GM10248 (cell line): ENCODE results near the gene CLBA1.

Experiments used
- CTCF ChIA-PET: fragments of 300-600 bp; sonication (Branson Sonifier 250); formaldehyde crosslinking; extraction: SDS; loops from one replicate; lab custom pipeline; 2021; ENCODE audit warnings: antibody characterized with exemption; lab: Yijun Ruan, JAX
- POLR2A ChIA-PET: fragments of 350-650 bp; sonication (Branson Sonifier 250); formaldehyde crosslinking; extraction: SDS; loops from one replicate; lab custom pipeline; 2020; ENCODE audit warnings: antibody characterized with exemption; lab: Yijun Ruan, JAX
- DNase-seq: peaks from one replicate; pipeline ENCODE4 v3.0.0; 2012; ENCODE audit errors: extremely low spot score
- CTCF ChIP-seq: IDR thresholded peaks from 2 replicates; pipeline ENCODE4 v1.5.1; 2012; ENCODE audit warnings: mild to moderate bottlenecking, low read depth; ENCODE audit errors: extremely low read depth, missing control alignments, control extremely low read depth

CLBA1 gene

GRCh38 chr14:104953896-104954656, 31.5 kb upstream of the CLBA1 start:
- ChIA-PET POLR2A (no interaction called here), CTCF (interaction anchor here (1.6 to 1.8 kb wide), 2 partner anchors 59 to 92 kb away, joined by 3 to 5 read pairs; no protein-coding TSS in a partner anchor)
- no peak for TF ChIP-seq CTCF
- no peak for DNase-seq

DNA sequence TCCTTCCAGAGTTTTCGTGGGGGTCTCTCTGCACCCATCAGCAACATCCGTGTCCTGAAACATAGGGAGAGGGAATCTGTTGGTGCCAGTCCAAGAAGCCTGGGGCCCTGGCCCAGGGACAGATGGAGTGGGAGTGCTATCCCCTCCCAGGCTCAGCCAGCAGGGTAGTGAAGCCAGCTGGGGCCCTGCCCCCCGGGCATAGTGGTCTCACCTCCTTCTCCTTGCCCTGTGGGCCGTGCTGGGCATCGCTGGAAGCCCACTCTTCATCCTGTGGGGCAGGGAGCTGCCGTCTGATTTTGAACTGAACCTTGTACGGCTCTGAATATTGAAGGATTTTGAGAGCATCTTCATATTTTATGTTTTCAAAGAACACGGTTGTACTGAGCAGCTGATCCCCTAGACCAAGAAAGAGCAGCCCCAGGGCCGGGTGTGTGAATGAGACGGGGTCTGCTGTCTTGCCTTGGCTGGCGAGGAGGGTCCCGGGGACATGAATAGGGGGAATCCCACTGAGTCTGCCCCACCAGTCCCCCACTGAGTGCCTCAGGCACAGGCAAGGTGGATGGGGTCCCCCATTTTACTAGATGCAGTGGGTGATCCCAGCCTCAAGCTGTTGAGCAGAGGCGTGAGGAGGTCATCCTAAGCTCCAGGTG, 30.7 kb upstream of the CLBA1 start:
- no peak for TF ChIP-seq CTCF
- CTCF ChIA-PET, result interaction anchor here (1.6 to 1.8 kb wide), 2 partner anchors 60 to 91 kb away, joined by 3 to 5 read pairs; no protein-coding TSS in a partner anchor
- POLR2A ChIA-PET, result no interaction called here
- DNase-seq, result no peak

DNA sequence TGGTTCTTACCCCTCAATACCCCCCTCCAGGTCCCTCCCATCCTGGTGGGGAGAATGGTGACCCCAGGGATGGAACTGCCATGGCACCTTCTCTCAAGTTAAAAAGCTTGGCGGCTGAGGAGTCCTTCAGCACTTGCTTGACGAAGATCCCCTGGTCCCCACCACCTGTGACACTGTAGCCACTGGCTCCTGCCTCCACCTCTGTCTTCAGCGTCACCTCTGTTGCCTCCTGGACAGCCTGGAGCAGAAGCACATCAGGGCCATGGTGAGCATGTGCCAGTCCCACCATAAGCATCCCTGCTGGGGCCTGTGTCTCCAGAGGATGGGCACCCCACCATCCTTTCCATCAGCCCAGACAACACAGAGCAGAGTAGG, 30.2 kb upstream of the CLBA1 start:
- ChIA-PET CTCF (interaction anchor here (1.6 to 1.8 kb wide), 2 partner anchors 61 to 90 kb away, joined by 3 to 5 read pairs; no protein-coding TSS in a partner anchor), POLR2A (no interaction called here)
- no peak for TF ChIP-seq CTCF
- DNase-seq, result no peak

DNA sequence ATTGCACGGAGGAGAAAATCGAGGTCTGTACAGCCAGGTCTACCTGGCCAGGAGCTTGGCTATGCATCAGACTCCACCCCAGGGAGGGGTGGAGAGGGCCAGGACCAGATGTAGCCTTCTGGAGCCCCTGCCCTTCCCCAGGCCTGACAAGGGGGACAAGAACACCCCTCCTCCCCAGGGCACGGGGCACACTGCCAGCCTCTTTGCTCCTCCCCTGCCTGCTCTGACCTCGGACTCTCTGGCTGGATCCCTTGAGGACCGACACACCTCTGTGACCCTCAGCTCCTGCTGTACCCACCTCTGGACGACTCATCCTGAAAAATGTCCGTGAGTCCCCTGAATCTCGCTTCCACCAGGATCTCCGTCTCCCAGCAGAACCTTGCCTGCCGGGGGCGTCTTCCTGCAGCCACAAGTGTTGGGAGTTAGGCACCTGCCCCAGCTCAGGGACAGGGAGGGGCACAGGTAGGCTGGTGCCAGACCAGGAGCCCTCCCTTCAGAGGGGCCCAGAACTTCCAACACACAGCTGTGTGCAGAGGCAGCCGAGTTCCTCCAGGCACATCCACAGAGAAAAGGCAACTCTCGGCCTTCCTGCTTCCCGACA, 29.2 kb upstream of the CLBA1 start:
- no peak for TF ChIP-seq CTCF
- DNase-seq, result no peak
- POLR2A ChIA-PET, result no interaction called here
- CTCF ChIA-PET, result no interaction called here

- ChIA-PET CTCF (no interaction called here), POLR2A (no interaction called here)
- no peak for TF ChIP-seq CTCF
- no peak for DNase-seq
These were observed 28.2 kb upstream of the CLBA1 start for GRCh38 chr14:104957146-104958113.
